ENCODE measurements around the gene FBXO45. TPM values are rescaled to one million over a fixed set of nuclear protein-coding genes. Genes with fewer than 3 reads are reported as not detected.

FBXO45 gene
- total RNA-seq, 1 experiment from 2014 or later = 18.6 TPM

DNA sequence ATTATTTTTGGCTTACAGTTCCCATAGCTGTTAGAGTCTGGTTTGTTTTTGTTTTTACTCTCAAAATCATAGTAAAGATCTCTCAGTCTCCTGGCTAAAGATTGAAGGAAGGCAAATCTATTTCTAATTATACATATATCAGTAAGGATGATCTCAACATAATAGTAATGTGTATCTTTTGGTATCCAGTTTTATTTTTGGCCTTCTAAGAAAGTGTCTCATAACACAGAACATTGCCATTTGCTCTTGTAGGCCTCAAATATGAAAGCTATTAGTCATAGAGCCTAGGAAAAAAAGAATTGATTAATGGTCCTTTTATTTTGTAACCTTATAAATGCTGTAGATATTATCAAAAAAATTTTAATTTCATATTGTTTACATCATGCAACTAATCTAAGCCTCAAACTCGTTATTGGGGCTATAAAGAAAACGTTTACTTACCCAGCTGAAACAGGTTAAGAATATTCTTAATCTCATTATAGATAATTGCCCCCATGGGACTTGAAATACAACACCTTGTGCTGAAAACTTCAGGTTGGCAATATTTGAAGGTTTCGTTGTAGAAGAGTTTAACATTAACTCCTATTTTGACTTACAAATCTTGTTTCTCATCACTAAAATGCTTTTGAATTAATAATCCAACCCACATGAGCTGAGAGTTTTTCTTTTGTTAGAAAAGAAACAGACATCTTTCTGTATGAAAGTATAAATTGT, 16.7 kb downstream of the FBXO45 start:
- Histone ChIP-seq H3K23me2 (ENCODE audit: insufficient read length, low read depth, low read length, poor library complexity, severe bottlenecking) (no peaks in the 10 kb centered on the region), H4K91ac (ENCODE audit: insufficient read length, low read depth, low read length) (no peak overlapping the region), H2AK5ac (ENCODE audit: insufficient read length, low read length) (no peak overlapping the region), H3T11ph (ENCODE audit: low read length) (no peak overlapping the region), H3K79me1 (ENCODE audit: insufficient read depth, low read depth, low read length, poor library complexity, severe bottlenecking) (no peaks in the 10 kb centered on the region), H3K56ac (ENCODE audit: insufficient read length, low read depth, low read length) (no peak overlapping the region), H3K4me1 (ENCODE audit: insufficient read depth, low read length) (no peaks in the 10 kb centered on the region), H3K14ac (ENCODE audit: insufficient read depth, low read length) (no peak overlapping the region), H4K20me1 (ENCODE audit: control insufficient read depth, insufficient read depth, insufficient read length) (no peaks in the 10 kb centered on the region), H3K9me3 (ENCODE audit: control insufficient read depth, low read depth, low read length) (no peaks in the 10 kb centered on the region), H4K5ac (ENCODE audit: insufficient read length, low read depth, low read length) (no peak overlapping the region), H2AFZ (ENCODE audit: low read length) (no peak overlapping the region), H2BK15ac (ENCODE audit: low read depth, low read length) (no peak overlapping the region), H3K4me2 (ENCODE audit: insufficient read depth, insufficient read length, low read length) (no peak overlapping the region), H2BK20ac (ENCODE audit: low read depth, low read length, poor library complexity, severe bottlenecking) (no peak overlapping the region), H3K9ac (ENCODE audit: extremely low read depth, insufficient read length, low read length) (no peak overlapping the region), H4K8ac (replicated peaks; ENCODE audit: insufficient read length, low read depth, low read length) (no peak overlapping the region), H2BK12ac (ENCODE audit: insufficient read length, low read depth, low read length) (no peak overlapping the region), H2BK120ac (ENCODE audit: low read depth, low read length, poor library complexity, severe bottlenecking) (no peak overlapping the region), H3K27ac (ENCODE audit: insufficient read length, low read depth, low read length) (no peak overlapping the region), H3K27me3 (ENCODE audit: insufficient read depth, low read length) (no peaks in the 10 kb centered on the region), H3K23ac (ENCODE audit: insufficient read length, low read depth, low read length) (no peak overlapping the region), H3K79me2 (ENCODE audit: insufficient read depth, low read length) (no peaks in the 10 kb centered on the region), H3K4ac (ENCODE audit: low read depth, low read length) (no peak overlapping the region), H2BK5ac (ENCODE audit: insufficient read length, low read length) (no peak overlapping the region), H3K18ac (ENCODE audit: insufficient read length, low read depth, low read length) (no peak overlapping the region)
- H3K27me3 Mint-ChIP-seq (ENCODE audit: low read depth) = no peaks in the 10 kb centered on the region
- no peak for DNase-seq
- no peak overlapping the region for H3K4me3 Mint-ChIP-seq
- peaks cover 16 to 44% (median 43%) of the 10 kb centered on the region in 3 experiments; a peak in 6 of 7 replicates for H3K36me3 Mint-ChIP-seq (ENCODE audit: insufficient read depth in 1 of 3, low read depth in 3 of 3)
- no peak overlapping the region for H3K27ac Mint-ChIP-seq
- H3K4me1 Mint-ChIP-seq = peaks cover 0 to 4% of the 10 kb centered on the region in 2 experiments; a peak in 1 of 4 replicates
- no CpG with 5 or more reads among the region's 3 CpGs for WGBS (ENCODE audit: extremely low coverage, insufficient read length, low lambda C conversion rate)
- TF ChIP-seq, protein P1, sequence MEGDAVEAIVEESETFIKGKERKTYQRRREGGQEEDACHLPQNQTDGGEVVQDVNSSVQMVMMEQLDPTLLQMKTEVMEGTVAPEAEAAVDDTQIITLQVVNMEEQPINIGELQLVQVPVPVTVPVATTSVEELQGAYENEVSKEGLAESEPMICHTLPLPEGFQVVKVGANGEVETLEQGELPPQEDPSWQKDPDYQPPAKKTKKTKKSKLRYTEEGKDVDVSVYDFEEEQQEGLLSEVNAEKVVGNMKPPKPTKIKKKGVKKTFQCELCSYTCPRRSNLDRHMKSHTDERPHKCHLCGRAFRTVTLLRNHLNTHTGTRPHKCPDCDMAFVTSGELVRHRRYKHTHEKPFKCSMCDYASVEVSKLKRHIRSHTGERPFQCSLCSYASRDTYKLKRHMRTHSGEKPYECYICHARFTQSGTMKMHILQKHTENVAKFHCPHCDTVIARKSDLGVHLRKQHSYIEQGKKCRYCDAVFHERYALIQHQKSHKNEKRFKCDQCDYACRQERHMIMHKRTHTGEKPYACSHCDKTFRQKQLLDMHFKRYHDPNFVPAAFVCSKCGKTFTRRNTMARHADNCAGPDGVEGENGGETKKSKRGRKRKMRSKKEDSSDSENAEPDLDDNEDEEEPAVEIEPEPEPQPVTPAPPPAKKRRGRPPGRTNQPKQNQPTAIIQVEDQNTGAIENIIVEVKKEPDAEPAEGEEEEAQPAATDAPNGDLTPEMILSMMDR (conservative IDR thresholded peaks at IDR 0.05) = no peak
- no peaks in the 10 kb centered on the region for H3K9me3 Mint-ChIP-seq

All from H9 (cell line).